Activated CD4-positive, alpha-beta T cell treated with anti-CD3 and anti-CD28 coated beads for 4 hours (primary cell): ENCODE results near the gene FGF14.
"Not testable (repeated sequence)": the region's sequence is repeated elsewhere in the genome, so short reads cannot be mapped to it uniquely, and the experiment has no call there.

Experiments
- DNase-seq, 2 donors: peaks; one replicate each; pipeline ENCODE4 v3.0.0-alpha.2; 2020

FGF14 gene

DNA sequence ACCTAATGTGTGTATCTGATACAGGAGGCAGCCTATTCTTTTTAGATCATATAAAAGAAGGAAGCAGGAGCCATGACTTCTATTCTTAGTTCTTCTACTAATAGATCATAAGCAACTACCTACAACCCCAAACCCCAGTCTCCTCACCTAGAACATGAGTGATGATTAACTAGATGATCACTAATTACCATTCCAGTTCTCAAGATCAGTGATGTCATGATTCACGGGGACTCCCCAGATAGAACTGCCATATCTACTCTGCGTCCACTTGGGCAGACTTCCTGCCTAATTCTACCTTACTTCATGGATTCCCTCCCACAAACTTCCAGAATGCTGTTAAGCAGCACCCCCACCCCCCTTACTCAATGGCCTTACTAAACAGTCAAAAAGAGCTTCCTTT is 380.1 kb downstream of the FGF14 start:
- no peak for DNase-seq

GRCh38 chr13:102020611-102021216 is 381.1 kb downstream of the FGF14 start:
- DNase-seq: no peak

GRCh38 chr13:102018716-102019115 is 383.1 kb downstream of the FGF14 start:
- no peak for DNase-seq

DNA sequence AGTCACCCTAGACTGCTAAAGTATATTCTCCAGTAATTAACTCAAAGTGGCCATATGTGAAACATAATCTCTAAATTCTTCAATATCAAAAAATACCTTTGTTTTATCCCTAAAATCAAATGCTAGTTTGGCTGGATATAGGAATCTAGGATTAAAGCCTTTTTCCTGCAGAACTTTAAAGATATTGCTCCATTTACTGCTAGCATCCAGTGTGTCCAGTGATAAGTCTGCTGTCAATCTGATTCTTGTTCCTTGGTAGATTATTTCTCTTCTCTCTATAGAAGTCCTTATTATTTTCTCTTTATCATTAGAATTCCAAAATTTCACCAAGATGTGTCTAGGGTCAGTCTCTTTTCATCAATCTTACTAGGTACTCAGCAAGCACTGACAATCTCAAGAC is 384.6 kb downstream of the FGF14 start:
- no peak for DNase-seq

DNA sequence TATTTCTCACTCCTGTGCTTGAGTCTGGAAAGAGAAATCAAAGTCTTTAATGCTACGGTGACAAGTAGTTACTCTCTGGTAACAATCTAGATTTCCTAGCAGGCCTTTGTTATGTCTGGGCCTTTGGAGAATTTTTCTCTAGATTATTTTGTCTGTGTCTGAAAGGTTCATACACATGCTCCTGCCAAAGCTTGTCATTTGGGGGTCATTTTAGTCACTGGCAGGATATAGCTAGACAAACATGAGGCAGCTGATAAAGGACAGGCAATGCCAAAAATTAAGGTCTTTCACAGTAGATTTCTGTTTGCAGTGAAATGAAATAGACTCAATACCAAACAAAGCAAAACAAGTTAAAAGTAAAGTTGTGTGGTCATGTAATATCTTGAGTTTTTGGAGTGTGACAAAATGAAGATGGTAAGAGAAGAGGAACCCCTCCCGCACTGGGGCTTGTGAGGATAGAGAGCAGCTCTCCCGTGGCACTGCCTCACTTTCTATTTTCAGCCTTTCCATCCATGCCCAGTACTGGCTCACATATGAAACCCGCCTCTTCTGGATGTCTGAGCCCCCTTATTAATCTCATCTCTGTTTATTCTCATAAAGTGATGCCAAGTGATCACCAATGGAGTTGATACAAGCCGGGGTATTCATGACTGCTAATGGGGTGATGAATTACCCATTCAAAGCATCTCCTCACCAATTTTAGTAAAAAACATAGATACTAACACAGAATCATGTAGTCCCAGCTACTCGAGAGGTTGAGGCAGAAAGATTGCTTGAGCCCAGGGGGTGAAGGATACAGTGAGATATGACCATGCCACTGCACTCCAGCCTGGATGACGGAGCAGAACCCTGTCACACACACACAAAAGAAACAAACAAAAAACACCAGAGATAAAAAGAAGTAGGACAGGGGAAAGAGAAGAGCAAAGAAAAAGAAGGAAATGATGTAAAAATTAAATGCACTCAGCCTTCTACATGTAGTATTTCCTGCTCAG is 389.3 kb downstream of the FGF14 start:
- DNase-seq: no peak

- not testable (repeated sequence) for DNase-seq
Measured at GRCh38 chr13:102011455-102011854, 390.4 kb downstream of the FGF14 start.

GRCh38 chr13:102003848-102004570 is 397.8 kb downstream of the FGF14 start:
- no peak for DNase-seq

- DNase-seq: no peak
Measured at GRCh38 chr13:102002287-102002686, 399.6 kb downstream of the FGF14 start.

DNA sequence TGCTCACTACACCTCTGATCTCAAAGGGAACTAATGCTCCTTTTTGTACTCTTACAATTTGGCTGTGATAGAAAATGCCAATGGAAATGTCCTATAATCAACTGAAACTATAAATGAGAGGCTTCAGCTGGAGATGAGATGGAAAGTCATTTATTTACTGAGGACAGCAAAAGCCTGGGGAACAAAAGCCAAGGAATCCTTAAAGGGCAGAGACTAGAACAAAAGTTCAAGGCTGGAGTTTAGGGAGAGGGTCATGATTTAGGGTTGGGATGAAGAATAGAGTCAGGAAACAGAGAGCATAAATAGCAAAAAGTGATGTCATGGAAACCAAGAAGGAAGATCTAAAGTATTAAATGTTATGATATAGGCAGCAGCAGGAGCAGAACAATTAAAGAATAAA is 401.1 kb downstream of the FGF14 start:
- no peak for DNase-seq

- DNase-seq: no peak
Measured at GRCh38 chr13:101998129-101998528, 403.7 kb downstream of the FGF14 start.

DNA sequence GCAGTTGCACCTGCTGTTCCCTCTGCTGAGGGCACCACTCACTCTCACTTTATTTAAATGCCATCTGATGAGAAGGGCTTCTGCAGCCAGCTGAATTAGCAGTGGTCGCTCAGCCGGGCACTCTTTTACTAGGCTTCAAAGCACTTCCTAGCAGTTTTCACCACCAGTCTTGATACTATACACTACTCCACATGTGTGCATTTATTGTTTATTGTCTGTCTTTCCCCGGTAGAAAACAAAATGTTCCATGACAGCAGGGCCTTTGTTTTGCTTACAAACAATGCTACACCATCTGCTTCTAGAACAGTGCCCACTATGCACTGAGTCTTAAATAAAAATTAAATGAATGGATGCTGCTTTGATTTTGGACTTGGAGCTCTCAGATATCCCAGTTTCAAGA is 404.9 kb downstream of the FGF14 start:
- DNase-seq: no peak

DNA sequence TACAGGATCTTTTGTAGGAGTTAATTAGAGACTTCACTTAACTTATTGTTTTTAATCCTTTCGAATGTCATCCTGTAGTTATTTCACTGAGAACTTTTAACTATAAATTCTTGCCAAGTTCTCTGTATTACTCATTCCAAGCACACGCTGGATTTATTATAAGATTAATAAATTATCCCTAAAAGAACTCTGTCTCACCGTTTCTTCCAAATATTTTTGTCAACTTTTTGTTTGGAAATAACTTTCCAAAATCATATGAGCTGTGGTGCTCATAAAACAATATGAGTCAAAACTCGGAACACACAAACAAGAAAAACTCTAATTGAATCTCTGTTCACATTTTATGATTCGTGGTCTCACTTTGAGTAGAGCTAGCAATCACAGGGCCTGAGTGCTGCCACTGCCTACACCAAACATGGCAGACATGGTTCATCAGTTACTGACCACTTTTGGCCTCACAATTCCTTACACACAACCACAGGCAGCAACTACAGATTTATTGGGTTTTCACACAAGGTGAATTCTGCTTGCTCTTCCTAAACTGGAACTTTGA is 412.0 kb downstream of the FGF14 start:
- no peak for DNase-seq

GRCh38 chr13:101988140-101988539 is 413.7 kb downstream of the FGF14 start:
- DNase-seq: no peak

DNA sequence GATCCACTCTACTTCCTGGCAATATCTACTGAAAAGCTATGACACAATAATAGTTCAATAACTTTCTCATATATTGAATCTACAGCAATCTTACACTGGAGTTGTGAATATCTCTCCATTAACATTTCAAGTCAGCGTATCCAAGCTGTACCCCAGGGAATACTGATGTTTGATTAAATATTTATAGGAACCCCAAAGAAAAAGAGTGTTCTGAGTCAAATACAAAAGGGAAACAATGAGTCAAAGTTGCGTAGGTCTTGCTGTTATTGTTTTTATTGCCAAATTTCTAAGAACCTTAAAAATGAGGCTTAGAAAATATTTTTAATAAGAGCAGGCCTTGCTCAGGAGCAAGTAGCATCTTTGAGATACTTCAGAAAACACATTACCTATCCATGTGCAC is 415.5 kb downstream of the FGF14 start:
- no peak for DNase-seq

DNA sequence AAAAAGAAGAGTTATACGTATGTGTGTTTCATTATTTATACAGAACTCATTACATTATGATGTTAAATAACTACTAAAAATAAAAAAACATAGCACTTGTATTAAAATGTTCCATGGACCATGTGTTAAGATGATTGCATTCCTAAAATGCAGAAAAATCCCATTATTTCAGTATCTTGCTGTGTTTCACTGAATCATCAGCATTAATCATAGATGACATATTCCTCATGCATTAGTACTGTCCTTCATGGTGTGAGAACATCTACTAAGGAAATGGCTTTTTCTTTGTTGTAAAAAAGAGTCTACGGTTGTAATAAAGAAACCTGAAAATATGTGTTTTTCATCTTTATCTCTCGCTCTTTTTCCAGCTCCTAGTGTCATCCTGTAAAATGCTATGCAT is 416.5 kb downstream of the FGF14 start:
- no peak for DNase-seq

DNA sequence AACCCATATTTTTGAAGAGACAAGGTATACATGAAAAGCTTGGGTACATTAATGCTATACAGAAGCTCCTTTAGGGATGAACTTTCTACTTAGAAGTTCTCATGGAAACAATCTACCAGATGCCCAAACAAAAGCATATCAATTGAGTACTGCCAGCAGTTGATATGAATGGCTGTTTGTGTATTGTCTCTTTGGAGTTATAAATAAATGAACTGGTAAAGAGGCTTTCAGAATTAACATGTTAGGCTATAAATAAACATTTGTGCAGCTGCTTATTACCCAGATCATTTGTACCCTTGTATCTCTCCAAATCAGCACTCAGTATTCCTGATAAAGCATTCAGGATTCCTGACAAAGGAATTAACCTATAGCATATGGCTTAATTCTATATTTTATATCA is 418.9 kb downstream of the FGF14 start:
- DNase-seq: no peak

DNA sequence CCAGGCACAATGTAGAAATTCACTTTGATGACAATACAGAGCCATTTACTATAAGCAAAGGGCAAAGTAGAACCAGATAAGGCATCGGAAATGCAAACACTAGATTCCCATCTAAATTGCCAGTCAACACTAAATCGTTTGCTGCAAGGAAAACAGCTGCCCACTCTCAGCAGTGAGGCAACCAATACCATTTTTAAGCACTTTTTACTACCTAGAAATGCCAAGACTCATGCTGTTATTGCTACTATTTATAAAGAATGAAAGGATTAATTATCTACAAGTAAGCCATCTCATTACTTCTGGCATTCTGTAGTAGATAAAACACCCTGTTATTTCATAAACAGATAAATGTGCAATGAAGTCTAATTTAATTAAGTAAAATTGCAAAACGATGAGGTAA is 422.0 kb downstream of the FGF14 start:
- no peak for DNase-seq

- no peak for DNase-seq
Measured at GRCh38 chr13:101978552-101979315, 423.1 kb downstream of the FGF14 start.

- no peak for DNase-seq
Measured at GRCh38 chr13:101977475-101977874, 424.4 kb downstream of the FGF14 start.

GRCh38 chr13:101972191-101972590 is 429.7 kb downstream of the FGF14 start:
- no peak for DNase-seq

GRCh38 chr13:101970341-101970740 is 431.5 kb downstream of the FGF14 start:
- no peak for DNase-seq

GRCh38 chr13:101967781-101968180 is 434.1 kb downstream of the FGF14 start:
- no peak for DNase-seq

DNA sequence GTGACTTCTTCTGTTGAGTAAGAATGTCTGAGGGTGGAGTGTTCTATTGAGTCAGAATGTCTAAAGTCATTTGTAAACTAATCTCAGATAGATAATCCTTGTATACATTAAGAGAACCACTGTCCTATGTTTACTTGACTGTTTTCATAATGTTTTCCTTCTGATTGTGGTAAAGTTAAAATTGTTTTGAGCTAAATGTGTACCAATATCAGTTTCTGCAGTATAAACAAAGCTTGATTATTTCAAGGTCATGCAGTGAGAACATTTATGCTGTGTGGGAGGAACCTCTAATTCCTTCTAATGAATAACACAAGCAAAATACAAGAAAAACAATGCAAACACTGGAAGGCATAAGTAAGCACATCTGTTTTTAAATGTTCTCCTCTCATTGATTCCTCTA is 434.6 kb downstream of the FGF14 start:
- DNase-seq: no peak
